Activated T-helper 17 cell treated with anti-CD3 and anti-CD28 coated beads, Interleukin-2, amount 50 U/mL, for 72 hours (primary cell): Measurements from ENCODE around the gene STAT5A. TPM values are rescaled to one million over a fixed set of nuclear protein-coding genes. Genes with fewer than 3 reads are reported as not detected.
"Not testable (repeated sequence)": the region's sequence is repeated elsewhere in the genome, so short reads cannot be mapped to it uniquely, and the experiment has no call there.

ENCODE experiments used
- ATAC-seq: fragments of 150-1000 bp; cut with Tn5 transposase; replicated peaks from 2 replicates; pipeline ENCODE4 v1.10.0; 2021; ENCODE audit warnings: mild to moderate bottlenecking, moderate library complexity
- H3K27ac Mint-ChIP-seq: one replicate; pipeline ENCODE4 v1.8.0; 2022; ENCODE audit warnings: mixed read lengths
- H3K27me3 Mint-ChIP-seq: one replicate; pipeline ENCODE4 v1.8.0; 2022; ENCODE audit warnings: mixed read lengths
- H3K36me3 Mint-ChIP-seq: one replicate; pipeline ENCODE4 v1.8.0; 2022; ENCODE audit warnings: low read depth, mild to moderate bottlenecking, mixed read lengths
- H3K4me1 Mint-ChIP-seq: one replicate; pipeline ENCODE4 v1.8.0; 2022; ENCODE audit warnings: mixed read lengths
- H3K4me3 Mint-ChIP-seq: one replicate; pipeline ENCODE4 v1.8.0; 2022; ENCODE audit warnings: mild to moderate bottlenecking, mixed read lengths
- H3K9me3 Mint-ChIP-seq: one replicate; pipeline ENCODE4 v1.8.0; 2022; ENCODE audit warnings: mixed read lengths
- total RNA-seq, 2 donors: library from RNA; stranded (reverse); gene quantifications; one replicate each; pipeline ENCODE4 v1.2.3, GENCODE V29; 2022

STAT5A gene
- total RNA-seq, 2 donors from 2014 or later: 133 to 305 TPM

DNA sequence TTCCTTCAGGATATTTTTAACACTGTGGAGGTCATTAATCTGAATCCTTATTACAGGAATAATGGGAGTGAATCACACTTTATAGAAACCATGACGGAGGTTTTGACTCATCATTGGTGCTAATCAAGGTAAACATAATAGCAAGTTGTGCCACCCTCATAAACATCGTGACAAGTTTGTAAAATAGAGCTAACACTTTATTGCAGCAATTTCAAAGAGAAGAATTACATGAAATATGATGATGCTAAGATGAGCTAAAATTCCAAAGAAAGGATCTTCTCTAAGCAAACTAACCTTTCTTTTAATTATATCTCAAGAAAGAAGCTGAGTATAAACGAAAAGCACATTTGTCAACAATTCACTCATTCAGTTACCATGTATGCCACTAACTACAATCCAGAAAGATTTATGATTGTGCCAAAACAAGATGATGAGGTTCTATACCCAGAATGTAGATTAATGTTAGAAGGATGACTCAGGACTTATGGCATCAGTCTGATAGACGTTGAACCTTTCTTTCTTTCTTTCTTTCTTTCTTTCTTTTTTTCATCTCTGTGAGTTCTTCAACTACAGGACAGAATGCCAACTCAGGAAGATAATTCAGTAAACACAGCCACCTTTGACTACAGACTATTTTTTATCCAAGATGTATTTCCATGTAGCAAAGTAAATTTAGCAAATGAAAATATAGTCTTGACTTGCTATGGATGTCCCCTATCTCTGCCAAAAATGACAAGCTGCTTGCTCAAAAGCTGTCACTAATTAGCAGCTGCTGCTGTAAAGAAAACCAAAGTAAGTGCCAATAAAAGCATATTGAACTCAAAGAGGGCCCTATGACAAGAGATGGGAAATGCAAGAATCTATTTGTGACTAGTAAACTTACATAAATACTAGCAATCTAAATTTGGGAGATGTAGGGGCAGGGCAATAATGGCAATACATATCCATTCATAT lies 35.4 kb upstream of the STAT5A start:
- peak; percentile 74 for ATAC-seq
- peaks cover 3% of the 10 kb centered on the region for H3K9me3 Mint-ChIP-seq
- peaks cover 51% of the 10 kb centered on the region for H3K36me3 Mint-ChIP-seq
- H3K27ac Mint-ChIP-seq: peak overlapping the region; percentile 98
- no peaks in the 10 kb centered on the region for H3K27me3 Mint-ChIP-seq
- H3K4me1 Mint-ChIP-seq: peaks cover 52% of the 10 kb centered on the region
- H3K4me3 Mint-ChIP-seq: peak overlapping the region; percentile 80

- peak; percentile 34 for ATAC-seq
- no peaks in the 10 kb centered on the region for H3K27me3 Mint-ChIP-seq
- H3K4me3 Mint-ChIP-seq: peak overlapping the region; percentile 80
- peaks cover 48% of the 10 kb centered on the region for H3K36me3 Mint-ChIP-seq
- H3K4me1 Mint-ChIP-seq: peaks cover 49% of the 10 kb centered on the region
- peaks cover 3% of the 10 kb centered on the region for H3K9me3 Mint-ChIP-seq
- H3K27ac Mint-ChIP-seq: peak overlapping the region; percentile 98
Observed at GRCh38 chr17:42253578-42253977, 34.7 kb upstream of the STAT5A start.

GRCh38 chr17:42255445-42255844 lies 32.9 kb upstream of the STAT5A start:
- H3K36me3 Mint-ChIP-seq: peaks cover 35% of the 10 kb centered on the region
- H3K4me1 Mint-ChIP-seq: peaks cover 37% of the 10 kb centered on the region
- H3K9me3 Mint-ChIP-seq: no peaks in the 10 kb centered on the region
- H3K4me3 Mint-ChIP-seq: no peak overlapping the region
- no peak for ATAC-seq
- H3K27me3 Mint-ChIP-seq: no peaks in the 10 kb centered on the region
- peak overlapping the region; percentile 61 for H3K27ac Mint-ChIP-seq

DNA sequence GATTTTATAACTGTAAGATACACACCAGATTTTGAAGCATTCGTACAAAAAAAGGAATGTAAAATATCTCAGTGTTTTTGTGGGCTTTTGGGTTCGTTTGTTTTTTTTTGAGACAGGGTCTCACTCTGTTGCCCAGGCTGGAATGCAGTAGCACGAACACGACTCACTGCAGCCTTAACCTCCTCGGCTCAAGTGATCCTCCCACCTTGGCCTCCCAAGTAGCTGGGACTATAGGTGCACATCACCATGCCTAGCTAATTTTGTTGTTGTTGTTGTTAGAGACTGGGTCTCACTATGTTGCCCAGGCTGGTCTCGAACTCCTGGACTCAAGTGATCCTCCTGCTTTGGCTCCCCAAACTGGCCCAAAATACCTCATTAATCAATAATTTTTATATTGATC lies 28.0 kb upstream of the STAT5A start:
- peaks cover 16% of the 10 kb centered on the region for H3K4me1 Mint-ChIP-seq
- H3K36me3 Mint-ChIP-seq: peaks cover 28% of the 10 kb centered on the region
- ATAC-seq: no peak
- no peaks in the 10 kb centered on the region for H3K9me3 Mint-ChIP-seq
- no peaks in the 10 kb centered on the region for H3K27me3 Mint-ChIP-seq
- no peak overlapping the region for H3K4me3 Mint-ChIP-seq
- H3K27ac Mint-ChIP-seq: no peak overlapping the region

DNA sequence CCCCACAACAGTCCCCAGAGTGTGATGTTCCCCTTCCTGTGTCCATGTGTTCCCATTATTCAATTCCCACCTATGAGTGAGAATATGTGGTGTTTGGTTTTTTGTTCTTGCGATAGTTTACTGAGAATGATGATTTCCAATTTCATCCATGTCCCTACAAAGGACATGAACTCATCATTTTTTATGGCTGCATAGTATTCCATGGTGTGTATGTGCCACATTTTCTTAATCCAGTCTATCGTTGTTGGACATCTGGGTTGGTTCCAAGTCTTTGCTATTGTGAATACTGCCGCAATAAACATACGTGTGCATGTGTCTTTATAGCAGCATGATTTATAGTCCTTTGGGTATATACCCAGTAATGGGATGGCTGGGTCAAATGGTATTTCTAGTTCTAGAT lies 23.9 kb upstream of the STAT5A start:
- H3K4me3 Mint-ChIP-seq, H3K27ac Mint-ChIP-seq, ATAC-seq, H3K9me3 Mint-ChIP-seq, H3K27me3 Mint-ChIP-seq: not testable (repeated sequence)
- peaks cover 23% of the 10 kb centered on the region for H3K4me1 Mint-ChIP-seq
- H3K36me3 Mint-ChIP-seq: peaks cover 52% of the 10 kb centered on the region

- Mint-ChIP-seq H3K27me3 (no peaks in the 10 kb centered on the region), H3K36me3 (peaks cover 68% of the 10 kb centered on the region), H3K9me3 (no peaks in the 10 kb centered on the region), H3K4me1 (peaks cover 32% of the 10 kb centered on the region), H3K4me3 (peak overlapping the region; percentile 76), H3K27ac (peak overlapping the region; percentile 98)
- ATAC-seq: no peak
Observed at GRCh38 chr17:42266462-42266861, 21.8 kb upstream of the STAT5A start.

- Mint-ChIP-seq H3K36me3 (peaks cover 75% of the 10 kb centered on the region), H3K4me3 (peak overlapping the region; percentile 76), H3K4me1 (peaks cover 34% of the 10 kb centered on the region), H3K27me3 (no peaks in the 10 kb centered on the region), H3K27ac (peak overlapping the region; percentile 98), H3K9me3 (no peaks in the 10 kb centered on the region)
- ATAC-seq: peak; percentile 88
Observed at GRCh38 chr17:42266918-42267766, 21.2 kb upstream of the STAT5A start.

DNA sequence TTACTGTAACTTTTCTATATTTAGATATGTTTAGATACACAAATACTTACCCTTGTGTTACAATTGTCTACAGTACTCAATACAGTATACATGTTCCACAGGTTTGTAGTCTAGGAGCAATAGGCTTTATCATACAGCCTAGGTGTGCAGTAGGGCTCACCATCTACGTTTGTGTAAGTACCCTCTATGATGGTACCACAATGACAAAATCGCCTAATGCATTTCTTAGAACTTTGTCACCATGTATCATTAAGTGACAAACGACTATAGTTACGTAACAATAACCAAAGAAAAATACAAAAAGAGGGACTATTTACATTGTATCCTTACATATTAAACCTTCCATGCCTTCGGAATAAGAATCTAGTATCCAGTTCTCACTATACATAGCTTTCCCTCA lies 20.1 kb upstream of the STAT5A start:
- no peaks in the 10 kb centered on the region for H3K27me3 Mint-ChIP-seq
- H3K4me3 Mint-ChIP-seq: peak overlapping the region; percentile 91
- no peaks in the 10 kb centered on the region for H3K9me3 Mint-ChIP-seq
- peaks cover 84% of the 10 kb centered on the region for H3K36me3 Mint-ChIP-seq
- peak overlapping the region; percentile 90 for H3K27ac Mint-ChIP-seq
- peaks cover 38% of the 10 kb centered on the region for H3K4me1 Mint-ChIP-seq
- peak; percentile 12 for ATAC-seq

GRCh38 chr17:42270170-42270535 lies 18.1 kb upstream of the STAT5A start:
- Mint-ChIP-seq H3K36me3 (peaks cover 96% of the 10 kb centered on the region), H3K27ac (peak overlapping the region; percentile 90), H3K27me3 (no peaks in the 10 kb centered on the region), H3K4me3 (peak overlapping the region; percentile 91), H3K9me3 (no peaks in the 10 kb centered on the region), H3K4me1 (peaks cover 39% of the 10 kb centered on the region)
- ATAC-seq: no peak

- H3K4me1 Mint-ChIP-seq: peaks cover 39% of the 10 kb centered on the region
- ATAC-seq: peak; percentile 0
- no peaks in the 10 kb centered on the region for H3K27me3 Mint-ChIP-seq
- no peaks in the 10 kb centered on the region for H3K9me3 Mint-ChIP-seq
- peaks cover 96% of the 10 kb centered on the region for H3K36me3 Mint-ChIP-seq
- peak overlapping the region; percentile 91 for H3K4me3 Mint-ChIP-seq
- H3K27ac Mint-ChIP-seq: peak overlapping the region; percentile 90
Observed at GRCh38 chr17:42270596-42270995, 17.7 kb upstream of the STAT5A start.

- Mint-ChIP-seq H3K9me3 (no peaks in the 10 kb centered on the region), H3K4me3 (peak overlapping the region; percentile 91), H3K36me3 (peaks cover 93% of the 10 kb centered on the region), H3K4me1 (peaks cover 39% of the 10 kb centered on the region), H3K27me3 (no peaks in the 10 kb centered on the region), H3K27ac (peak overlapping the region; percentile 90)
- peak; percentile 51 for ATAC-seq
Observed at GRCh38 chr17:42271006-42271778, 17.1 kb upstream of the STAT5A start.

DNA sequence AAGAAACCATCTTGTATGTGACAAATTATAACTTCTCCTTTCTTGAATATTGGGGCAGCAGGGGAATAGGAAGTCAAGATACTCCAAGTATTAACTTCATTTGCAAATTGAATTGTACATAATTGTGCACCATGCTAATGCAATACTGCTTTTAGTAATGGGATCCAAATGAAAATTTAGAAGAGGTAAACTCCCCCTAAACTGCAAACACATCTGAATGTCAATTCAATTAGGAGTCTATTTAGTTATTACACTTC lies 16.6 kb upstream of the STAT5A start:
- no peak for ATAC-seq
- peak overlapping the region; percentile 91 for H3K4me3 Mint-ChIP-seq
- H3K27me3 Mint-ChIP-seq: no peaks in the 10 kb centered on the region
- H3K36me3 Mint-ChIP-seq: peaks cover 88% of the 10 kb centered on the region
- H3K9me3 Mint-ChIP-seq: no peaks in the 10 kb centered on the region
- peak overlapping the region; percentile 90 for H3K27ac Mint-ChIP-seq
- peaks cover 36% of the 10 kb centered on the region for H3K4me1 Mint-ChIP-seq

- Mint-ChIP-seq H3K4me1 (peaks cover 34% of the 10 kb centered on the region), H3K4me3 (peak overlapping the region; percentile 91), H3K27ac (peak overlapping the region; percentile 90), H3K9me3 (no peaks in the 10 kb centered on the region), H3K27me3 (no peaks in the 10 kb centered on the region), H3K36me3 (peaks cover 88% of the 10 kb centered on the region)
- no peak for ATAC-seq
Observed at GRCh38 chr17:42272162-42272907, 16.0 kb upstream of the STAT5A start.
